AG09309 (cell line): Measurements from ENCODE around the gene TLCD3B.
"Not testable (repeated sequence)": the region's sequence is repeated elsewhere in the genome, so short reads cannot be mapped to it uniquely, and the experiment has no call there.

Experiments
- DNase-seq: peaks from one replicate; pipeline ENCODE4 v3.0.0-alpha.2; 2010; ENCODE audit warnings: low read depth
- H3K4me3 ChIP-seq: 2 replicates; pipeline ENCODE4 v1.5.1; 2011; ENCODE audit warnings: mild to moderate bottlenecking, low read depth, low read length, moderate library complexity; ENCODE audit not compliant: control insufficient read depth
- TF ChIP-seq, protein P1 (sequence below): IDR thresholded peaks from 2 replicates; pipeline ENCODE4 v1.5.1; 2011; ENCODE audit warnings: mild to moderate bottlenecking, low read depth, low read length, inconsistent platforms; ENCODE audit not compliant: insufficient read depth, control insufficient read depth; ENCODE audit errors: missing control alignments

Gene TLCD3B

DNA sequence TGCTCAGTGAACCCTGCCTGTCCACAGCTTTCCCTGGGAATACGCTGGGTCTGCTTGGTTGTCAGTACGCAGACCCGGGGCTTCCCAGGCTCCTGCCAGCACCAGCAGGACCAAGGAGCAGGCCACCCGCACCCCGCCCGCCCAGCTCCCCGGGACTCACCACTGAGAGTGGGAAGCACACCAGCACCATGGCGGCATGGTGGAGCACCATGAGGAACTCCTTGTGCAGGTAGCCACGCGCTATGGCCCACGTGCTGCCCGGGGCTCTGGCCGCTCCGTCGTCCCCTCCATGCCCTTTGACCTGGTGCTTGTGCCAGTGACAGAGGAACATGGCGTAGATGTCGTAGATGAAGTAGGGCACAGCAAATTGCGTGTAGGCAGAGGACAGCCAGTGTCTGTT, 4.6 kb downstream of the TLCD3B start:
- no peak overlapping the region for H3K4me3 ChIP-seq
- TF ChIP-seq, protein P1, sequence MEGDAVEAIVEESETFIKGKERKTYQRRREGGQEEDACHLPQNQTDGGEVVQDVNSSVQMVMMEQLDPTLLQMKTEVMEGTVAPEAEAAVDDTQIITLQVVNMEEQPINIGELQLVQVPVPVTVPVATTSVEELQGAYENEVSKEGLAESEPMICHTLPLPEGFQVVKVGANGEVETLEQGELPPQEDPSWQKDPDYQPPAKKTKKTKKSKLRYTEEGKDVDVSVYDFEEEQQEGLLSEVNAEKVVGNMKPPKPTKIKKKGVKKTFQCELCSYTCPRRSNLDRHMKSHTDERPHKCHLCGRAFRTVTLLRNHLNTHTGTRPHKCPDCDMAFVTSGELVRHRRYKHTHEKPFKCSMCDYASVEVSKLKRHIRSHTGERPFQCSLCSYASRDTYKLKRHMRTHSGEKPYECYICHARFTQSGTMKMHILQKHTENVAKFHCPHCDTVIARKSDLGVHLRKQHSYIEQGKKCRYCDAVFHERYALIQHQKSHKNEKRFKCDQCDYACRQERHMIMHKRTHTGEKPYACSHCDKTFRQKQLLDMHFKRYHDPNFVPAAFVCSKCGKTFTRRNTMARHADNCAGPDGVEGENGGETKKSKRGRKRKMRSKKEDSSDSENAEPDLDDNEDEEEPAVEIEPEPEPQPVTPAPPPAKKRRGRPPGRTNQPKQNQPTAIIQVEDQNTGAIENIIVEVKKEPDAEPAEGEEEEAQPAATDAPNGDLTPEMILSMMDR, result no peak
- DNase-seq, result no peak

DNA sequence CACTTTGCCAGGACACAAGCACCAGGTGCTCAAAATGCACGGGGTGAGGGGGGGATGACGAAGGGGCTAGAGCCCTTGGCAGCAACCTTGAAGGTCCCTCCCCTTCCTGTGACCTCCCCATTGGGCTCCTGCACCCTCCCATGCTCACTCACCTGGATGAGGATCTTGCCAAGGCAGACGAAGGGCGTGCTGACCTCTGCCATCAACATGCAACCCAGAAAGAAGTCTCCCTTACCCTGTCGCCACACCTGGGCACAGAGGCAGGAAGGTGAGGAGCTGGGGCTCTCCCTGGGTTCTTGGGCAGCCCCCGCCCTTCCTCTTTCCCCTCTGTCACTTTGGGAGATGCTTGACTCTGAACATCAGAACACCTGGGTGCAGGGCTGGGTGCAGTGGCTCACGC, 5.5 kb downstream of the TLCD3B start:
- TF ChIP-seq, protein P1, result no peak
- DNase-seq, result no peak
- H3K4me3 ChIP-seq, result no peak overlapping the region

DNA sequence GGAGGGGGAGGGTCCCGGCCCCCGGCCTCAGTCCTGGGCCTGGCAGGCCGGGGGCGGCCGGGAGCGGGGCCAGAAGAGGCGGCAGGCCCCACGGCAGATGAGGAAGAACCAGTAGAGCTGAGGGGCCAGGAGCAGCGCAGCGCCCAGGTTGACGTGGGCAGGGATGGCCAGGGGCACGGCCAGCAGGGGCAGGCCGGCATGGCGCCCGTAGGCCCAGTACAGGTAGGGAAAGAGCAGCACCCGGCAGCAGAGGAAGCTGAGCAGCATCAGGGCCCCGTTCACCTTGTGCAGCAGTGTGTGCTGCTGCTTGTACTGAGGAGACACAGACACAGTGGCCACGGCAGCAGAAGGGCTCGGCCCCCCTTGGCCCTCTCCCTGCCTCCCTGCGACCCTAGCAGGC, 5.9 kb downstream of the TLCD3B start:
- no peak for DNase-seq
- TF ChIP-seq, protein P1, result no peak
- H3K4me3 ChIP-seq, result no peak overlapping the region

DNA sequence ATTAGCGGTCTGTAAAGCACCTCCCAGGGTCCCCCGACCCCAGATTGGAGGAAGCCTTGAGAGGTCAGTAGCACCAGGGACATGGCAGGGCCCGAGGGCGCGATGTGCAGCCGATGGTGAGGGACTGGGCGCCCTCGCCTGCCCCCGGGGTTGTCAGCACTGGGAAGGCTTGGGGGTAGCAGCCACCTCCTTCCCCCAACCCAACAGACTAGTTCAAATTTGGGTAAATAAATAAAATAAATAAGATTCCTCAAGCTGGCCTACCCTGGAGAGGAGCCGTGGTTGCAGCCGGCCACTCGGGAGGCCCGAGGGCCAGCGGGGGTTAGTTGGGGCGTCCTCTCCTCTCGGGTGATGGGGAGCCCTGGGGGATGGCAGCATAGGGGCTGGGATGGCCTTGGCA, 6.6 kb downstream of the TLCD3B start:
- no peak overlapping the region for H3K4me3 ChIP-seq
- DNase-seq, result no peak
- TF ChIP-seq, protein P1, result no peak

DNA sequence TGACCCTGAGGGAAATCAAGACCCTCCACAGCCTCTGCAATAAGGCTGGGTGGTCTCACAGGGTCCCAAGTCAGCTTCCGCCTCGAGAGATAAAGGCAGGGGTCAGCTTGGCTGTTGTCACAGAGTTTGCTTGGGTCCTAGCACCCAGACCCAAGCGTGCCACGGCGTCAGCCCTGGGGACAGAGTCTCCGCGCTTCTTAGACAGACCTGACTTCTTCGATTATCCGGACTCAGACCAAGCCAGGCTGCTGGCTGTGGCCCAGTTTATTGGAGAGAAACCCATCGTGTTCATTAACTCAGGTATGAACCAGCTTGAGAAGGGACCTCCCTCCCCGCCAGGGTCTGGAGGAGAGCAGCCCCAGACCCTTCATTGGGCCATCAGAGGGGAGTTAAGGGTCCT, 7.5 kb downstream of the TLCD3B start:
- H3K4me3 ChIP-seq, result no peak overlapping the region
- TF ChIP-seq, protein P1, result no peak
- DNase-seq, result no peak

DNA sequence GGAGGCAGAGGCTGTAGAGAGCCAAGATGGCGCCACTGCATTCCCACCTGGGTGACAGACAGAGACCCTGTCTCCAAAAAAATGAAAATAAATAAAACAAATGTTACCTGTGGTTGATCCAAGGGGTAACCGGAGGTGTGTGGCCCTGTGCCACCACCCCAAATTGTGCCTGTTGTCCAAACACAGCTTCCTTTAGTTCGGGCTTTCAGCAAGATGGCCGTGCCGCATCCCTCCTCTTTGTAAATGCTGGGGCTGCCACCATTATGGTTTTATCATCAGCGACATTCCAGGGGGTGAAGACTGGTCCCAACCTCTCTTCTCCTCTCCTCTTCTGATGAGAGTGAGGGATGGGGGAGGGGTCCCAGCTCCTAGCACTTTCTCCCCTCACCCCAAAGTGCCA, 8.2 kb downstream of the TLCD3B start, which contains the start of gene C16orf92:
Gene C16orf92, plus strand, starts transcription at position 312 of the 400 bp plus-strand sequence. CDS start 143 bp downstream, outside the sequence.
- TF ChIP-seq, protein P1, result no peak
- no peak within 1 kb of the TSS for H3K4me3 ChIP-seq
- no peak for DNase-seq

DNA sequence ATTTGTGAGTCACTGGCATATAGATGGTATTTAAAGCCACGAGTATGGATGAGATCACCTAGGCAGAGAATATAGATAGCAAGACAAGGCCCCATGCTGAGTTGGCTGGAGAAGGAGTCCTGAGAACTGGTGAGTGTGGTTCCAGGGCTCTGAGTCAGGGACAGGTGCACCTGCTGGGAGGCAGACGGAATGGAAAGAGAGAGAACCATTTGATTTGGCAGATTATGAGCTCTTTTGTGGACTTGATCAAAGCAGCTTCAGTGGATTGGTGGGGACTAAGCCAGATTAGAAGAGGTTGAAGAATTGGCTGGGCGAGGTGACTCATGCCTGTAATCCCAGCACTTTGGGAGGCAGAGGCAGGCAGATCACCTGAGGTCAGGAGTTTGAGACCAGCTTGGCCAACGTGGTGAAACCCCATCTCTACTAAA, 12.3 kb downstream of the TLCD3B start:
- TF ChIP-seq, protein P1, result no peak
- DNase-seq, result no peak
- no peak overlapping the region for H3K4me3 ChIP-seq

DNA sequence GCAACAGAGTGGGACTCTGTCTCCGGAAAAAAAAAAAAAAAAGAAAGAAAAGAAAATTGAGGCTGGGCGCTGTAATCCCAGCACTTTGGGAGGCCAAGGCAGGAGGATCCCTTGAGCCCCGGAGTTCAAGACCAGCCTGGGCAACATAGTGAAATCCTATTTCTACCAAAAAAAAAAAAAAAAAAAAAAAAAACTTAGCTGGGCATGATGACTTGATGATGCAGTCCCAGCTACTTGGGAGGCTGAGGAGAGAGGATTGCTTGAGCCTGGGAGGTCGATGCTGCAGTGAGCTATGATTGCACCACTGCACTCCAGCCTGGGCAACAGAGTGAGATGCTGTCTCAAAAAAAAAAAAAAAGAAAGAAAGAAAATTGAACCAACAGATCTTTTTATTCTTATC, 13.1 kb downstream of the TLCD3B start:
- H3K4me3 ChIP-seq, result not testable (repeated sequence)

More for the DNA sequence above, 13.1 kb downstream of the TLCD3B start:
- not testable (repeated sequence) for DNase-seq
